Activated CD4-positive, alpha-beta T cell treated with anti-CD3 and anti-CD28 coated beads, Interleukin-2, amount 10 ng/mL, durations not matched to agents 7 days and 5 days (primary cell): ENCODE measurements around the gene OR51V1. TPM values are rescaled to one million over a fixed set of nuclear protein-coding genes. Genes with fewer than 3 reads are reported as not detected.
"Not testable (repeated sequence)": the region's sequence is repeated elsewhere in the genome, so short reads cannot be mapped to it uniquely, and the experiment has no call there.

ENCODE experiments used
- CTCF ChIA-PET: fragments of 350-600 bp; sonication (Branson Sonifier 250); formaldehyde crosslinking; loops from one replicate; lab custom pipeline; 2021; ENCODE audit warnings: antibody characterized with exemption; lab: Charles Lee
- POLR2A ChIA-PET: fragments of 350-600 bp; sonication (Branson Sonifier 250); formaldehyde crosslinking; loops from one replicate; lab custom pipeline; 2021; ENCODE audit warnings: antibody characterized with exemption; lab: Charles Lee
- DNase-seq: peaks from one replicate; pipeline ENCODE4 v3.0.0-alpha.2; 2020
- H3K27ac Mint-ChIP-seq: one replicate; pipeline ENCODE4 v1.8.0; 2021; ENCODE audit warnings: mild to moderate bottlenecking, moderate library complexity, mixed read lengths
- H3K27me3 Mint-ChIP-seq: one replicate; pipeline ENCODE4 v1.8.0; 2021; ENCODE audit warnings: mixed read lengths
- H3K36me3 Mint-ChIP-seq: one replicate; pipeline ENCODE4 v1.8.0; 2021; ENCODE audit warnings: low read depth, mixed read lengths
- H3K4me1 Mint-ChIP-seq: one replicate; pipeline ENCODE4 v1.8.0; 2021; ENCODE audit warnings: mixed read lengths
- H3K4me3 Mint-ChIP-seq: one replicate; pipeline ENCODE4 v1.8.0; 2021; ENCODE audit warnings: mild to moderate bottlenecking, moderate library complexity, mixed read lengths
- H3K9me3 Mint-ChIP-seq: one replicate; pipeline ENCODE4 v1.8.0; 2021; ENCODE audit warnings: mixed read lengths
- total RNA-seq, 2 experiments: library from RNA; stranded (reverse); gene quantifications; one replicate each; pipeline ENCODE4 v1.2.3, GENCODE V29; 2021

OR51V1 gene, protein sequence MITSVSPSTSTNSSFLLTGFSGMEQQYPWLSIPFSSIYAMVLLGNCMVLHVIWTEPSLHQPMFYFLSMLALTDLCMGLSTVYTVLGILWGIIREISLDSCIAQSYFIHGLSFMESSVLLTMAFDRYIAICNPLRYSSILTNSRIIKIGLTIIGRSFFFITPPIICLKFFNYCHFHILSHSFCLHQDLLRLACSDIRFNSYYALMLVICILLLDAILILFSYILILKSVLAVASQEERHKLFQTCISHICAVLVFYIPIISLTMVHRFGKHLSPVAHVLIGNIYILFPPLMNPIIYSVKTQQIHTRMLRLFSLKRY
- total RNA-seq: not detected

DNA sequence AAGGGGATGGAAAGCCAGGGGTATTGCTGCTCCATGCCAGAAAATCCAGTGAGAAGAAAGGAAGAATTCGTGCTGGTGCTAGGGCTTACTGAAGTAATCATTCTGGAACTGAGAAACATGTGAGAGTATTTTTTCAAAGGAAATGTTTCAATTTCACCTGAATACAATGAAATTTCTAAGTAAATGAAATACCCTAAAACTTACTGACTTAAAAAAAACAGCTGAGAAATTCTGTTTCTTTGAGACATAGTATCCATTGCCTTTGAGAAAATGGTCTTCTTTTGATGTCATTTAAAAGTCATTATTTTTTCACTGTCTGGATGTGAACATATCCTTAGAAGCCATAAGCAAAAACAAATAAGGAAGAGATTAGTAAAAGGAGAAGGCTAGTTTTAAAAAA lies at the start of gene OR51V1:
Gene OR51V1, minus strand, starts transcription at position 101 of the 400 bp plus-strand sequence. Its CDS starts 0 bp downstream, at position 101.
- ChIA-PET POLR2A (no interaction called here), CTCF (no interaction called here)
- Mint-ChIP-seq H3K9me3 (no peaks in the 10 kb centered on the region), H3K36me3 (no peaks in the 10 kb centered on the region), H3K27me3 (no peaks in the 10 kb centered on the region), H3K4me1 (no peaks in the 10 kb centered on the region), H3K27ac (no peak within 1 kb of the TSS), H3K4me3 (no peak within 1 kb of the TSS)
- no peak for DNase-seq

DNA sequence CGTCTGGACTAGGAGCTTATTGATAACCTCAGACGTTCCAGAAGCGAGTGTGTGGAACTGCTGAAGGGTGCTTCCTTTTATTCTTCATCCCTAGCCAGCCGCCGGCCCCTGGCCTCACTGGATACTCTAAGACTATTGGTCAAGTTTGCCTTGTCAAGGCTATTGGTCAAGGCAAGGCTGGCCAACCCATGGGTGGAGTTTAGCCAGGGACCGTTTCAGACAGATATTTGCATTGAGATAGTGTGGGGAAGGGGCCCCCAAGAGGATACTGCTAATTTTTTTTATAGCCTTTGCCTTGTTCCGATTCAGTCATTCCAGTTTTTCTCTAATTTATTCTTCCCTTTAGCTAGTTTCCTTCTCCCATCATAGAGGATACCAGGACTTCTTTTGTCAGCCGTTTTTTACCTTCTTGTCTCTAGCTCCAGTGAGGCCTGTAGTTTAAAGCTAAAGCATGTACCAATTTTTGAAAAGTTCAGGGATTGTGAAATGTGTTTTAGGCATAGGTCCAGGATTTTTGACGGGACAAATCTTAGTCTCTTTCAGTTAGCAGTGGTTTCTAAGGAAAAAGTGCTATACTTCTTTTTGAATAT lies 49.4 kb upstream of the OR51V1 start, which contains the start of gene HBG1:
Gene HBG1, minus strand, starts transcription at position 51 of the 590 bp plus-strand sequence. CDS start 53 bp downstream, outside the sequence.
- H3K4me1 Mint-ChIP-seq, CTCF ChIA-PET, H3K4me3 Mint-ChIP-seq, DNase-seq, POLR2A ChIA-PET, H3K27ac Mint-ChIP-seq, H3K9me3 Mint-ChIP-seq, H3K27me3 Mint-ChIP-seq, H3K36me3 Mint-ChIP-seq: not testable (repeated sequence)

DNA sequence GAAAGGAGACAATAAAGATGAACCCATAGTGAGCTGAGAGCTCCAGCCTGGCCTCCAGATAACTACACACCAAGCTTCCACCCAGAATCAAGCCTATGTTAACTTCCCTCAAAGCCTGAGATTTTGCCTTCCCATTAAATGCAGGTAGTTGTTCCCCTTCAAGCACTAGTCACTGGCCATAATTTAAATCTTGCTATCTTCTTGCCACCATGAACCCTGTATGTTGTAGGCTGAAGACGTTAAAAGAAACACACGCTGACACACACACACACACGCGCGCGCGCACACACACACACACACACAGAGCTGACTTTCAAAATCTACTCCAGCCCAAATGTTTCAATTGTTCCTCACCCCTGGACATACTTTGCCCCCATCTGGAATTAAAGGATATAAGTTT lies 48.0 kb upstream of the OR51V1 start:
- POLR2A ChIA-PET, H3K27ac Mint-ChIP-seq, H3K36me3 Mint-ChIP-seq, DNase-seq, H3K27me3 Mint-ChIP-seq, CTCF ChIA-PET, H3K9me3 Mint-ChIP-seq, H3K4me3 Mint-ChIP-seq, H3K4me1 Mint-ChIP-seq: not testable (repeated sequence)

DNA sequence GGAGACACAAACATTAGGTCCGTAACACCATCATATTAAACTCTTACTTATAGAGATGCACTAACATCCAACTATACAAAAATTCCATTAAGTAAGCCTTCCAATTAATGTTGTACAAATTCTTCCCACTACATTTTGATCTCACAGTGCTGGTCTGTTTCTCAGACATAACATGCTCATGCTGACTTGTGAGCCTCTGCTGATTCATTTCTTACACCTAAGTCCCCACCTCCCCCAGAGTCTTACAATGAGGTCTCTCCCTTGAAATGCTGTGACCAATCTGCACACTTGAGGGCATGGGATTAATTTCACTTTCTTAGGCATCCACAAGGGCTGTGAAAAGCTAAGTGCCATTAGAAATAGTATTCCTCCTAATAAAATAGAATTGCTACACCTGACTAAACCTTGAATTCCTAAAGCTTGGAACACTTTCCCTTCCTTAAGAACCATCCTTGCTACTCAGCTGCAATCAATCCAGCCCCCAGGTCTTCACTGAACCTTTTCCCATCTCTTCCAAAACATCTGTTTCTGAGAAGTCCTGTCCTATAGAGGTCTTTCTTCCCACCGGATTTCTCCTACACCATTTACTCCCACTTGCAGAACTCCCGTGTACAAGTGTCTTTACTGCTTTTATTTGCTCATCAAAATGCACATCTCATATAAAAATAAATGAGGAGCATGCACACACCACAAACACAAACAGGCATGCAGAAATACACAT lies 47.1 kb upstream of the OR51V1 start:
- H3K4me1 Mint-ChIP-seq: no peaks in the 10 kb centered on the region
- H3K36me3 Mint-ChIP-seq: no peaks in the 10 kb centered on the region
- ChIA-PET CTCF (no interaction called here), POLR2A (no interaction called here)
- H3K27me3 Mint-ChIP-seq: no peaks in the 10 kb centered on the region
- no peak for DNase-seq
- H3K27ac Mint-ChIP-seq: no peak overlapping the region
- no peak overlapping the region for H3K4me3 Mint-ChIP-seq
- no peaks in the 10 kb centered on the region for H3K9me3 Mint-ChIP-seq

DNA sequence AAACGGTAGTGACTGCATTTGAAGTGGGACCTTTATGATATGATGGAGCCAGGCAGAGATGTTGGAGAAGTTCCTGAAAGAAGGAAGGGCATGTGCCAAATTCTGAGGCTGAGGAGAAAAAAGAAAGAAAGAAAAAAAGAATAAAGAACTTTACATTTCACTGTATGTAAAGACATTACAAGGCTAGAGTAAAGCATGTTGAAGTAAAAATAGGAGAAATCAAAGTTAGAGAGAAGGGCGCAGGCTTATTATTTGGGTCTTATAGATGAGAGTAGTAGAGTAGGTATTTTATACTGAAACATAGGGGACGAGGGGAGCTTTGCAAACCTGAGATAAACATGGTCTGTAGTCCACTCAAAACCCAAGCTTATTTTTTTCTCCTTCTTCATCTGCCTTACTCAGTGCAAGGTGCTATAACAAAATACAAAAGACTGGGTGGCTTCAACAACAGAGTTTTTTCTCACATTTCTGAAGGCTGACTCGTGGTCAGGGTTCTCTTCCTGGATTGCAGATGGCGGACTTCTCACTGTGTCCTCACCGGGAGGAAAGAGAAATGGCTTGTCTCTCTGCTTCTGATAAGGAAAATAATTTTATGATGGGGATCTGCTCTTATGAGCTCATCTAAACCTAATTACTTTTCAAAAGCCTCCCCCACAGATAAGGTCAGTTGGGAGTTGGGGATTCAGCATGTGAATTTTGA lies 46.4 kb upstream of the OR51V1 start:
- Mint-ChIP-seq H3K27ac (no peak overlapping the region), H3K27me3 (no peaks in the 10 kb centered on the region), H3K9me3 (no peaks in the 10 kb centered on the region), H3K36me3 (no peaks in the 10 kb centered on the region), H3K4me3 (no peak overlapping the region), H3K4me1 (no peaks in the 10 kb centered on the region)
- ChIA-PET CTCF (no interaction called here), POLR2A (no interaction called here)
- no peak for DNase-seq

DNA sequence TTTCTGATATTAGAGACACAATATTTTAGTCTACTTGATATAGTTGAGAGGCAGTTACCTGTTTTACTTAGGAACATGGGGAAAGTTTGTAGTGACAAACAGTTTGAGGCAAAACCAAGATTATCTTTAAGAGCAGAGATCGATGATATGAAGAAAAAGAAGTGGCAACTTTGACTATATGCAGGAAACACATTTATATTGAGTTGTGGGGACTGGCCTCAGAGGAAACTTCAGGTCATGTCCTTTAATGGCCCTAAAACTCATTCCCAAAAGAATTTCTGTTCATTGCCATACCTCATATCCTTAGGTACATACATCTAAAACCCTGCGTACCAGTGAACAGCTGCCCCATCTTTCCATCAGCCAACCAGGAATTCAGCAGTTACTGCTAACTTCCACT lies 44.7 kb upstream of the OR51V1 start:
- H3K36me3 Mint-ChIP-seq: no peaks in the 10 kb centered on the region
- H3K4me3 Mint-ChIP-seq: no peak overlapping the region
- H3K9me3 Mint-ChIP-seq: no peaks in the 10 kb centered on the region
- DNase-seq: no peak
- H3K4me1 Mint-ChIP-seq: no peaks in the 10 kb centered on the region
- CTCF ChIA-PET: no interaction called here
- POLR2A ChIA-PET: no interaction called here
- H3K27me3 Mint-ChIP-seq: peaks cover 2% of the 10 kb centered on the region
- no peak overlapping the region for H3K27ac Mint-ChIP-seq

DNA sequence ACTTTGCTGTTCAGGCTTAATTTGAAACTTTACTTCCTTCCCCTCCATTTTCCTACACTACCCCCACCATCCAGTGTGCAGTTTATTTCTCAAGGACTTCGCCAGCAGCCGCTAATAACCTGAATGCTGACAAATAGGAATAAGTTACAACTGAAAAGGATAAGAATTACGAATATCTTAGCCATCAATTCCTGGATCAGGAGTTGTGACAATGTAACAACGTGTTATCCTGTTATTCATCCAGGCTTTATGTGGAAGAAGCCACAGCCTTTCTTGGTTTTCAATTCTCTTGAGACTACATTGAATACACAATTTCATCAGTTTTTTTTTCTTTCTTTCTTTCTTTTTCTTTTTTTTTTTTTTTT lies 43.3 kb upstream of the OR51V1 start:
- Mint-ChIP-seq H3K9me3 (no peaks in the 10 kb centered on the region), H3K36me3 (no peaks in the 10 kb centered on the region), H3K27me3 (peaks cover 5% of the 10 kb centered on the region), H3K27ac (no peak overlapping the region), H3K4me3 (no peak overlapping the region), H3K4me1 (no peaks in the 10 kb centered on the region)
- no peak for DNase-seq
- ChIA-PET CTCF (no interaction called here), POLR2A (no interaction called here)

DNA sequence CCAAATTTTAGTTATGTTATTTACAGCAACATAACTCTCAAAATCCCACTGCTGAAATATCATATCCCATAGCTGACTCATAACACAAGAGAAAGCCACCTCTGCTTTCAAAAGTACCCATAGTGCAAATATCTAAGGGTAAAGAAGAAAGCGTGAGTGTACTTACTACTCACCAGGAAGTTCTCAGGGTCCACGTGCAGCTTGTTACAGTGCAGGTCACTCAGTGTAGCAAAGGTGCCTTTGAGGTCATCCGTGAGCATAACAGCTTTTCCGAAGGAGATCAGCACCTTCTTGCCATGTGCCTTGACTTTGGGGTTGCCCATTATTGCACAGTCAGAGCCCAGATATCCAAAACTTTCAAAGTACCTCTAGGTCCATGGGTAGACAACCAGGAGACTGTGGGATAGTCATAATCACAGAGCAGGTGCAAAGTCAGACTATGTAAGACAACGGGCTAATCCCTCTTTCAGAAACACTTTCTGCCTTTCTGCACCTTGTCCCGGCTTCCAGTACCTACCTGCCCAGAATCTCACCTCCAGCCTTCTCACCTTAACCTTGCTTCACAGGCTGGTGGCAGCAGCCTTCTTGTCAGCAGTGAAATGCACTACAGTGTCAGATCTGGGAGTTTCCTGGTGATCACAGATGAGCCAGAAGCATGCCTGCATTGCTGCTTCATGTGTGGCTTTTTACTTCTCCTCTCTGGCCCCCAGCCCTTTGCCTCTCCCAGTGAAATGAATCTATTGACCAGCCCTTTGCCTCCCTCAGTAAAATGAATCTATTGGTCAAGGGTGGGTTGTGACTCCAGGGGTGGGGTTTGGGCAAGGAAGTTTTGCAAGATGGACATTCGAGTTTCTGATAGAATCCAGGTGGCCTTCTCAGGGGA lies 42.7 kb upstream of the OR51V1 start:
- H3K9me3 Mint-ChIP-seq: no peaks in the 10 kb centered on the region

DNA sequence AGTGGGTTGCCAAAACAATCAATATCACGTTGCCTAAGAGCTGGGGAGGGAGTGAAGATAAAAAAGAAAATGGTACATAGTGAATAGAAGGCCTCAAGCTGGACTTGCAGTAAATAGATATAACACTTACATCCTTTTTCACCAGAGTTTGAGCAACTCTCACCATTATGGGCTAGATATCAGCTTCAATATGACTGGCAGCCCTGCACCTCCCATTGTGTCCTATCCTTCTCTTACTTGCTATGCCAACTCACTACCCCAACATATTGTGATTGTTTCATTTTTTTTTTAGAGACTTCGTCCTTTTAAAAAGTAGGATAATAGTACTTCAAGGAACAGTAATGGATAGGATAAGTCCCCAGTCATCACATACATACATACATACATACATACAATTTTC lies 41.7 kb upstream of the OR51V1 start:
- no peaks in the 10 kb centered on the region for H3K36me3 Mint-ChIP-seq
- peaks cover 10% of the 10 kb centered on the region for H3K27me3 Mint-ChIP-seq
- POLR2A ChIA-PET: no interaction called here
- H3K9me3 Mint-ChIP-seq: no peaks in the 10 kb centered on the region
- H3K27ac Mint-ChIP-seq: no peak overlapping the region
- H3K4me3 Mint-ChIP-seq: no peak overlapping the region
- H3K4me1 Mint-ChIP-seq: no peaks in the 10 kb centered on the region
- CTCF ChIA-PET: no interaction called here
- no peak for DNase-seq

More for the DNA sequence above, 42.7 kb upstream of the OR51V1 start:
- no peak for DNase-seq
- peaks cover 10% of the 10 kb centered on the region for H3K27me3 Mint-ChIP-seq
- H3K36me3 Mint-ChIP-seq: no peaks in the 10 kb centered on the region
- CTCF ChIA-PET: no interaction called here
- H3K4me1 Mint-ChIP-seq: no peaks in the 10 kb centered on the region
- H3K4me3 Mint-ChIP-seq: no peak overlapping the region
- POLR2A ChIA-PET: no interaction called here
- H3K27ac Mint-ChIP-seq: no peak overlapping the region

DNA sequence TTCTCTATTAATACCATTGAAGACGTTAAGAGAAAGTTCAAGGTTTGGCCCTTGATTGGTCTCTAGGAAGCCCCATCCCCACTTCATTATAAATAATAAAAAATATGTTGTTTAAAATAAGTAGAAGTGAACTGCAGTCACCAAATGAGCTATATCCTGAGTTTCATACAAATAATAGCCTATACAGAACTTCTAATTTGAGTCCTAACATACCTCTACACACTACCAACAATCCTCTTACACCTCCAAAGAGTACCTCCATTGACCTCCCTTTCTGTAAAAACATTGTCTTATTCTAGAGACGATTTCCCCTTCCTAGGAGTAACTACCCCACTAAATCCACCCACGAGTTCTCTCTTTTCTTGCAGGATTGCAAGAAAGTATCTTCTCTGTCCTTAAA lies 41.0 kb upstream of the OR51V1 start:
- ChIA-PET CTCF (interaction anchor here (0.9 kb wide), 1 partner anchor 12 kb away, joined by 3 read pairs; no protein-coding TSS in a partner anchor), POLR2A (no interaction called here)
- DNase-seq: no peak
- H3K9me3 Mint-ChIP-seq: no peaks in the 10 kb centered on the region
- no peaks in the 10 kb centered on the region for H3K4me1 Mint-ChIP-seq
- peaks cover 10% of the 10 kb centered on the region for H3K27me3 Mint-ChIP-seq
- no peaks in the 10 kb centered on the region for H3K36me3 Mint-ChIP-seq
- H3K27ac Mint-ChIP-seq: no peak overlapping the region
- no peak overlapping the region for H3K4me3 Mint-ChIP-seq

DNA sequence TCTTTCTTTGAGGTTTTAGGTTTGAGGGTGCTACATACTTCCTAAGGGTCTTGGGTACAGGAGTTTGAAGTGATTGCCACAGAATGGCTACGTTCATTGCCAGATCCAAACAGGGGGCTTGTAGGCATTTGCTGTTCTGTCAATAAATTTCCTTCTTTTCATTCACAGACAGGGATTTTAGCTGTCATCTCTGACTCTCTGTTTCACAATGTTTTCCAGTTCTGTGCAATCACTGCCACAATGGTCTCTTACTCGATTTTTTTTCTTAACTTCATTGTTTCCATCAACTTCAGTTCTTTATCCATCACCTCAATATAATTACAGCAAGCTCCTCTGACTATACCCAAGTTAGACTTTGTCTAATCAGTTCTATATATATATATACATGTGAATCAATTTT lies 40.0 kb upstream of the OR51V1 start:
- CTCF ChIA-PET: interaction anchor here (0.9 kb wide), 1 partner anchor 11 kb away, joined by 3 read pairs; no protein-coding TSS in a partner anchor
- Mint-ChIP-seq H3K9me3 (no peaks in the 10 kb centered on the region), H3K27me3 (peaks cover 15% of the 10 kb centered on the region), H3K4me1 (no peaks in the 10 kb centered on the region), H3K4me3 (no peak overlapping the region), H3K27ac (no peak overlapping the region), H3K36me3 (no peaks in the 10 kb centered on the region)
- POLR2A ChIA-PET: no interaction called here
- DNase-seq: no peak

DNA sequence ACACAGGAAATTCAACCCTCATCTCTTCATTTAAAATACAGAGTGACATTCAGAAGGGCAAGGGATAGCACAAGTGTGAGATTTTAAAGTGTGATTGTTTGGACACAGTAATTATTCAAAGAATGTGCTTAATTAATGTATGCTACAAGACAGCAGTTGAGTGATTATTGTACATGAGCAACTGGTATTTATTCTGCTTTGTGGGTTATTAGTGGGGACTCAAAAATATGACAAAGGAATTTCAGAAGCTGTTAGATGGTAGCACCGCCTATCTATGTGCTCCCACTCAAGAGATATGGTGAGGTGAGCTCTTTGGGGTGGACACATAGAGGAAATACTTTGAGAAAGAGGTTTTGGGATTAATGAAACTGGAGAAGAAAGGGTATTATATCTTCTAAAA lies 39.6 kb upstream of the OR51V1 start:
- Mint-ChIP-seq H3K36me3 (no peaks in the 10 kb centered on the region), H3K9me3 (no peaks in the 10 kb centered on the region), H3K4me3 (no peak overlapping the region), H3K27me3 (peaks cover 18% of the 10 kb centered on the region), H3K27ac (no peak overlapping the region), H3K4me1 (no peaks in the 10 kb centered on the region)
- POLR2A ChIA-PET: no interaction called here
- no peak for DNase-seq
- CTCF ChIA-PET: no interaction called here
